Endodermal cell (in vitro differentiated cells): Measurements from ENCODE around the gene SPATA1. TPM values are rescaled to one million over a fixed set of nuclear protein-coding genes. Genes with fewer than 3 reads are reported as not detected.

Experiments used
- DNase-seq: peaks from one replicate; pipeline ENCODE4 v3.0.0-alpha.2; 2017
- H3K27ac ChIP-seq: 2 replicates; pipeline ENCODE4 v1.5.1; 2013; ENCODE audit warnings: mild to moderate bottlenecking, low read depth, low read length, moderate library complexity
- H3K27me3 ChIP-seq: 2 replicates; pipeline ENCODE4 v1.6.1; 2013; ENCODE audit warnings: mild to moderate bottlenecking, low read length, moderate library complexity; ENCODE audit not compliant: insufficient read depth, control insufficient read depth, poor library complexity, severe bottlenecking
- H3K36me3 ChIP-seq: 2 replicates; pipeline ENCODE4 v1.7.0; 2013; ENCODE audit warnings: mild to moderate bottlenecking, low read length, moderate library complexity; ENCODE audit not compliant: control insufficient read depth, insufficient read depth
- H3K4me1 ChIP-seq: one replicate; pipeline ENCODE4 v1.7.0; 2013; ENCODE audit warnings: low read length; ENCODE audit not compliant: control insufficient read depth, insufficient read depth
- H3K4me3 ChIP-seq: 2 replicates; pipeline ENCODE4 v1.5.1; 2013; ENCODE audit warnings: mild to moderate bottlenecking, low read length, moderate library complexity
- H3K9ac ChIP-seq: 2 replicates; pipeline ENCODE4 v1.6.1; 2013; ENCODE audit warnings: mild to moderate bottlenecking, low read length, moderate library complexity; ENCODE audit not compliant: poor library complexity, severe bottlenecking; ENCODE audit errors: extremely low read depth
- H3K9me3 ChIP-seq: 2 replicates; pipeline ENCODE4 v1.6.1; 2013; ENCODE audit warnings: mild to moderate bottlenecking, low read length, moderate library complexity; ENCODE audit not compliant: control insufficient read depth
- H3K27ac Mint-ChIP-seq: 2 replicates; pipeline ENCODE4 v1.8.0; 2020; ENCODE audit warnings: mixed read lengths
- H3K27me3 Mint-ChIP-seq: 2 replicates; pipeline ENCODE4 v1.8.0; 2021; ENCODE audit warnings: mild to moderate bottlenecking, mixed read lengths; ENCODE audit not compliant: insufficient read depth
- H3K36me3 Mint-ChIP-seq: 2 replicates; pipeline ENCODE4 v1.8.0; 2020; ENCODE audit warnings: low read depth, mixed read lengths
- H3K4me1 Mint-ChIP-seq: 2 replicates; pipeline ENCODE4 v1.8.0; 2020; ENCODE audit warnings: mixed read lengths
- H3K4me3 Mint-ChIP-seq: 2 replicates; pipeline ENCODE4 v1.8.0; 2020; ENCODE audit warnings: mild to moderate bottlenecking, moderate library complexity, mixed read lengths
- H3K9me3 Mint-ChIP-seq: 2 replicates; pipeline ENCODE4 v1.8.0; 2020; ENCODE audit warnings: mild to moderate bottlenecking, mixed read lengths
- whole genome bisulfite sequencing, 2 experiments: methylation state at CpG; one replicate each; pipeline versions ENCODE4 v1.1.5 to v1.1.7; 2013; ENCODE audit warnings: missing lambda C conversion rate in 2 of 2, mixed read lengths in 1 of 2; ENCODE audit not compliant: insufficient coverage in 1 of 2, insufficient read length in 1 of 2; 5-methylcytosine and 5-hydroxymethylcytosine counted together
- total RNA-seq, 2 donors: library from RNA; stranded (reverse); fragmentation: NEBNext Ultra II Directional in 1 of 2; extraction: Animal tissue kit (Norgen Biotek cat#: 25700) in 1 of 2; gene quantifications; 2 replicates in 1 of 2; 3 replicates in 1 of 2; pipeline ENCODE4 v1.2.1, GENCODE V29; 2021
- TF ChIP-seq, protein P1 (sequence below): fragments of 200-600 bp; sonication (generic); conservative IDR thresholded peaks from 2 replicates; pipeline ENCODE4 v1.5.0; 2021; ENCODE audit warnings: antibody characterized with exemption, mild to moderate bottlenecking

SPATA1 gene
- total RNA-seq, 2 donors from 2014 or later: 0.55 to 1.6 TPM

DNA sequence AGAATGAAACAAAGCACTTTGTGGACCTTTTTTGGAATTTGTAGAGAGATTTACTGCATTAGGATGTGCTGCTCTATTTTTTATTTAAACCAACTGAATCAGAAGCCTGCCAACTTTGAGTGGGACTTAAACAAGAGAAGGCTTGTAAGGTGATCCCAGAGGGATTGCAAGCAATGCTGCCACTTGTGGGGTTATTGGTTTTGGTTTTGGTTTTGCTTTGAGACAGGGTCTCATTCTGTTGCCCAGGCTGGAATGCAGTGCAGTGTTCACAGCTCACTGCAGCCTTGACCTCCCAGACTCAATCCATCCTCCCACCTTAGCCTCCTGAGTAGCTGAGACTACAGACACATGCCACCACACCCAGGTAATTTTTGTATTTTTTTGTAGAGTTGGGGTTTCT is 32.4 kb downstream of the SPATA1 start:
- no peak overlapping the region for H3K27ac ChIP-seq
- Mint-ChIP-seq H3K27me3 (no peaks in the 10 kb centered on the region), H3K36me3 (peaks cover 6% of the 10 kb centered on the region), H3K4me3 (no peak overlapping the region), H3K27ac (no peak overlapping the region), H3K9me3 (no peaks in the 10 kb centered on the region), H3K4me1 (no peaks in the 10 kb centered on the region)
- no peak overlapping the region for H3K4me3 ChIP-seq
- H3K9me3 ChIP-seq: no peaks in the 10 kb centered on the region
- no peaks in the 10 kb centered on the region for H3K36me3 ChIP-seq
- TF ChIP-seq, protein P1, sequence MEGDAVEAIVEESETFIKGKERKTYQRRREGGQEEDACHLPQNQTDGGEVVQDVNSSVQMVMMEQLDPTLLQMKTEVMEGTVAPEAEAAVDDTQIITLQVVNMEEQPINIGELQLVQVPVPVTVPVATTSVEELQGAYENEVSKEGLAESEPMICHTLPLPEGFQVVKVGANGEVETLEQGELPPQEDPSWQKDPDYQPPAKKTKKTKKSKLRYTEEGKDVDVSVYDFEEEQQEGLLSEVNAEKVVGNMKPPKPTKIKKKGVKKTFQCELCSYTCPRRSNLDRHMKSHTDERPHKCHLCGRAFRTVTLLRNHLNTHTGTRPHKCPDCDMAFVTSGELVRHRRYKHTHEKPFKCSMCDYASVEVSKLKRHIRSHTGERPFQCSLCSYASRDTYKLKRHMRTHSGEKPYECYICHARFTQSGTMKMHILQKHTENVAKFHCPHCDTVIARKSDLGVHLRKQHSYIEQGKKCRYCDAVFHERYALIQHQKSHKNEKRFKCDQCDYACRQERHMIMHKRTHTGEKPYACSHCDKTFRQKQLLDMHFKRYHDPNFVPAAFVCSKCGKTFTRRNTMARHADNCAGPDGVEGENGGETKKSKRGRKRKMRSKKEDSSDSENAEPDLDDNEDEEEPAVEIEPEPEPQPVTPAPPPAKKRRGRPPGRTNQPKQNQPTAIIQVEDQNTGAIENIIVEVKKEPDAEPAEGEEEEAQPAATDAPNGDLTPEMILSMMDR: no peak
- H3K27me3 ChIP-seq: no peaks in the 10 kb centered on the region
- H3K4me1 ChIP-seq: no peaks in the 10 kb centered on the region
- DNase-seq: no peak
- H3K9ac ChIP-seq: no peak overlapping the region

DNA sequence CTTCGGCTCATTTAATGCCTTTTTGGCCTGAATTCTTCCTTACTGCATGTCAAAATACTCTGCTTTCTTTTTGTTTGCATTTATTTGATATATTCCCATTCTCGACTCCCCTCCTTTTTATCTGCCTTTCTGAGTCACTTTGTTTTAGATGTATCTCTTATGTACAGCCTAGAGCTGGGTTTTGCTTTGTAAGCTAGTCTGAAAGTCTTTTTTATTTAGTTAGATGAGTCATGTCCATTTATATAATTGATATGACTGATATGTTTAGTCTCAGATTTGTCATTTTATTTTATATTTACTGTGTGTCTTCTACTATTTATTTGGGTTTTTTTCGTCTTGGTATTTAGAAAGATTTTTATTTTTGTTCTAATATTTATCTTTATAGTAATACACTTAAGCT is 33.8 kb downstream of the SPATA1 start:
- no peak overlapping the region for H3K4me3 ChIP-seq
- no peak overlapping the region for H3K9ac ChIP-seq
- no peaks in the 10 kb centered on the region for H3K27me3 Mint-ChIP-seq
- H3K4me1 ChIP-seq: no peaks in the 10 kb centered on the region
- H3K36me3 Mint-ChIP-seq: peaks cover 7% of the 10 kb centered on the region
- no peaks in the 10 kb centered on the region for H3K9me3 ChIP-seq
- no peaks in the 10 kb centered on the region for H3K36me3 ChIP-seq
- WGBS, 2 experiments: 98 to 100% methylated on average over 1 to 2 of the region's 3 CpGs
- no peak overlapping the region for H3K4me3 Mint-ChIP-seq
- no peak for DNase-seq
- H3K27ac Mint-ChIP-seq: no peak overlapping the region
- TF ChIP-seq, protein P1: no peak
- no peaks in the 10 kb centered on the region for H3K9me3 Mint-ChIP-seq
- no peak overlapping the region for H3K27ac ChIP-seq
- no peaks in the 10 kb centered on the region for H3K4me1 Mint-ChIP-seq
- no peaks in the 10 kb centered on the region for H3K27me3 ChIP-seq

- no peaks in the 10 kb centered on the region for H3K4me1 ChIP-seq
- no peaks in the 10 kb centered on the region for H3K9me3 ChIP-seq
- Mint-ChIP-seq H3K36me3 (peaks cover 7% of the 10 kb centered on the region), H3K4me3 (no peak overlapping the region), H3K9me3 (no peaks in the 10 kb centered on the region), H3K27me3 (no peaks in the 10 kb centered on the region), H3K4me1 (no peaks in the 10 kb centered on the region), H3K27ac (no peak overlapping the region)
- H3K9ac ChIP-seq: no peak overlapping the region
- H3K4me3 ChIP-seq: no peak overlapping the region
- 76 to 100% methylated on average over 1 of the region's 1 CpG for WGBS, 2 experiments
- no peak overlapping the region for H3K27ac ChIP-seq
- TF ChIP-seq, protein P1: no peak
- H3K36me3 ChIP-seq: no peaks in the 10 kb centered on the region
- no peak for DNase-seq
- H3K27me3 ChIP-seq: no peaks in the 10 kb centered on the region
Observed at GRCh38 chr1:84540759-84541158, 34.6 kb downstream of the SPATA1 start.
